AG09309 (cell line): Measurements from ENCODE around the gene DDAH1.
A peak's percentile ranks its signal among the peaks of the same experiment; 100 is the strongest.

Experiments used
- DNase-seq: peaks from one replicate; pipeline ENCODE4 v3.0.0-alpha.2; 2010; ENCODE audit warnings: low read depth
- H3K4me3 ChIP-seq: 2 replicates; pipeline ENCODE4 v1.5.1; 2011; ENCODE audit warnings: mild to moderate bottlenecking, low read depth, low read length, moderate library complexity; ENCODE audit not compliant: control insufficient read depth
- CTCF ChIP-seq: IDR thresholded peaks from 2 replicates; pipeline ENCODE4 v1.5.1; 2011; ENCODE audit warnings: mild to moderate bottlenecking, low read depth, low read length, inconsistent platforms; ENCODE audit not compliant: insufficient read depth, control insufficient read depth; ENCODE audit errors: missing control alignments

The DDAH1 gene

GRCh38 chr1:85360730-85361493 lies 104.0 kb downstream of the DDAH1 start:
- no peak for TF ChIP-seq CTCF
- no peak overlapping the region for H3K4me3 ChIP-seq
- DNase-seq, result peak; percentile 62

- no peak for TF ChIP-seq CTCF
- DNase-seq, result no peak
- no peak overlapping the region for H3K4me3 ChIP-seq
These were observed 104.9 kb downstream of the DDAH1 start for GRCh38 chr1:85359874-85360721.

GRCh38 chr1:85358702-85359438 lies 106.1 kb downstream of the DDAH1 start:
- no peak for TF ChIP-seq CTCF
- no peak for DNase-seq
- H3K4me3 ChIP-seq, result no peak overlapping the region

GRCh38 chr1:85357817-85358216 lies 107.1 kb downstream of the DDAH1 start:
- no peak for DNase-seq
- no peak for TF ChIP-seq CTCF
- H3K4me3 ChIP-seq, result no peak overlapping the region

- H3K4me3 ChIP-seq, result no peak overlapping the region
- no peak for DNase-seq
- no peak for TF ChIP-seq CTCF
These were observed 108.8 kb downstream of the DDAH1 start for GRCh38 chr1:85356130-85356529.

- TF ChIP-seq CTCF, result no peak
- no peak overlapping the region for H3K4me3 ChIP-seq
- DNase-seq, result no peak
These were observed 112.9 kb downstream of the DDAH1 start for GRCh38 chr1:85352055-85352454.
